DMS153 treated with DMSO at 0.1 percent for 48 hours (cell line): Measurements from ENCODE around the gene LAMA2.
"Not testable (repeated sequence)": the region's sequence is repeated elsewhere in the genome, so short reads cannot be mapped to it uniquely, and the experiment has no call there.

Experiments
- DNase-seq: peaks from one replicate; lab custom pipeline; 2025; ENCODE audit not compliant: unreplicated experiment; lab: John Stamatoyannopoulos, UW

Gene LAMA2

GRCh38 chr6:129069006-129069405 lies 186.1 kb downstream of the LAMA2 start:
- DNase-seq, result no peak

- no peak for DNase-seq
These were observed 190.1 kb downstream of the LAMA2 start for GRCh38 chr6:129073051-129073450.

- no peak for DNase-seq
These were observed 190.9 kb downstream of the LAMA2 start for GRCh38 chr6:129073691-129074395.

GRCh38 chr6:129084406-129084805 lies 201.5 kb downstream of the LAMA2 start:
- no peak for DNase-seq

- DNase-seq, result not testable (repeated sequence)
These were observed 205.5 kb downstream of the LAMA2 start for GRCh38 chr6:129088481-129088880.

GRCh38 chr6:129089357-129089756 lies 206.4 kb downstream of the LAMA2 start:
- DNase-seq, result no peak

GRCh38 chr6:129094147-129094546 lies 211.2 kb downstream of the LAMA2 start:
- no peak for DNase-seq

GRCh38 chr6:129096651-129097290 lies 213.8 kb downstream of the LAMA2 start:
- DNase-seq, result no peak

GRCh38 chr6:129098061-129098553 lies 215.2 kb downstream of the LAMA2 start:
- no peak for DNase-seq

- DNase-seq, result no peak
These were observed 216.8 kb downstream of the LAMA2 start for GRCh38 chr6:129099696-129100095.

- DNase-seq, result no peak
These were observed 217.2 kb downstream of the LAMA2 start for GRCh38 chr6:129100164-129100563.

GRCh38 chr6:129102741-129103140 lies 219.8 kb downstream of the LAMA2 start:
- no peak for DNase-seq

- no peak for DNase-seq
These were observed 221.2 kb downstream of the LAMA2 start for GRCh38 chr6:129104131-129104530.

- DNase-seq, result no peak
These were observed 221.6 kb downstream of the LAMA2 start for GRCh38 chr6:129104560-129104959.

GRCh38 chr6:129105035-129105434 lies 222.1 kb downstream of the LAMA2 start:
- DNase-seq, result no peak

GRCh38 chr6:129105793-129106192 lies 222.9 kb downstream of the LAMA2 start:
- no peak for DNase-seq

- DNase-seq, result no peak
These were observed 225.4 kb downstream of the LAMA2 start for GRCh38 chr6:129108337-129108736.

GRCh38 chr6:129110690-129111343 lies 227.9 kb downstream of the LAMA2 start:
- no peak for DNase-seq

- DNase-seq, result no peak
These were observed 228.4 kb downstream of the LAMA2 start for GRCh38 chr6:129111346-129111745.

- no peak for DNase-seq
These were observed 228.9 kb downstream of the LAMA2 start for GRCh38 chr6:129111853-129112252.

GRCh38 chr6:129112591-129112990 lies 229.7 kb downstream of the LAMA2 start:
- DNase-seq, result no peak

GRCh38 chr6:129113637-129114036 lies 230.7 kb downstream of the LAMA2 start:
- no peak for DNase-seq
